ENCODE measurements around the gene SLC27A2.

SLC27A2 gene

DNA sequence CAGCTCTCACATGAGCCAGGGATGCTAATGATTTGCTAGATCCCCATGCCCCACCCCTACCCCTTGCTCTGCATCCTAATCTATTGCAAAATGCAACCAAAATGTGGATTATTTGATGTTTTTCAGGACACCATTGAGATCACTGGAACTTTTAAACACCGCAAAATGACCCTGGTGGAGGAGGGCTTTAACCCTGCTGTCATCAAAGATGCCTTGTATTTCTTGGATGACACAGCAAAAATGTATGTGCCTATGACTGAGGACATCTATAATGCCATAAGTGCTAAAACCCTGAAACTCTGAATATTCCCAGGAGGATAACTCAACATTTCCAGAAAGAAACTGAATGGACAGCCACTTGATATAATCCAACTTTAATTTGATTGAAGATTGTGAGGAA is 53.8 kb downstream of the SLC27A2 start:
- DNase-seq (ENCODE audit: low read depth, low spot score): no peak
- no peaks in the 10 kb centered on the region for H3K27me3 ChIP-seq (ENCODE audit: control insufficient read depth, insufficient read depth, low read length)
- WGBS (ENCODE audit: insufficient coverage, insufficient read length): no CpG with 5 or more reads among the region's 1 CpG
- H3K27ac ChIP-seq (ENCODE audit: low read length): no peak overlapping the region
- H3K4me3 ChIP-seq (ENCODE audit: low read length): no peak overlapping the region
- no peaks in the 10 kb centered on the region for H3K36me3 ChIP-seq (ENCODE audit: control insufficient read depth, insufficient read depth, low read length)
- H3K9me3 ChIP-seq (ENCODE audit: control insufficient read depth, insufficient read depth, low read length): no peaks in the 10 kb centered on the region
- no peaks in the 10 kb centered on the region for H3K4me1 ChIP-seq (ENCODE audit: control insufficient read depth, insufficient read depth, low read length)

DNA sequence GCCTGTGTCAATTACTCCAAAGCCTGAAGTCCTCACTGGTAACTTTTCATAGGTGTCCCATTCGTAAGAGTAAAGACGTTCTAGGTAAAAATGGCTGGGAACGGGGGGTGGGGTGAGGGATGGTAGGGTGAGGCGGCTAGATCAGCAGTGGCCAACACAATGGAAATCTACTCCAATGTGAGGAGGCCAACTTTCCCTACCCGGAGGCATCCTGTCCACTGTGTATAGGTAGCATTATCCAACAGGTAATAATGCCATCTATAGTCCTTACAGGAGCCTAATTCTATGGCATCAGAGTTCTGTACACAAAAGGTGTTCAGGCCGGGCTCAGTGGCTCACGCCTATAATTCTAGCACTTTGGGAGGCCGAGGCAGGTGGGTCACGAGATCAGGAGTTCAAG is 54.4 kb downstream of the SLC27A2 start:
- no peak for DNase-seq (ENCODE audit: low read depth, low spot score)

DNA sequence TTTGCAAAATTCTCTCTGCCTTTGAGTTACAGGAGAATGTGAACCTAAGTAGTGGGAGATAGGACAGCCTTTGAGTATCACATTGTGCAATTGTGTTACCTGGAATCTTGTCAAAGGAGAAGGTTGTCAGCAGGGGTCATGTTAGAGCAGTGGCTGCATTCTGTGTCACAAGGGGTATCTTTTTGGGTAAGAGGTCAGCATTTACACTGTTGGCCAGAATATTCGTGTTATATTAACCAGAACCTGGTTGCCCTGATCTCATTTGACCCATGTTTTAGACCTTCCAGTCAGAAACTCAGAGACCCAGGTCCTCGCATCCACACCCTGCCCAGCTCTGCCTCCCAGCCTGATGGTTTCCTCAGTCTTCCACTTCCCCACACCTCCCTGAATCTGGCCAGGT is 56.3 kb downstream of the SLC27A2 start:
- no CpG with 5 or more reads among the region's 2 CpGs for WGBS (ENCODE audit: insufficient coverage, insufficient read length)
- H3K4me1 ChIP-seq (ENCODE audit: control insufficient read depth, insufficient read depth, low read length): no peaks in the 10 kb centered on the region
- no peak for DNase-seq (ENCODE audit: low read depth, low spot score)
- no peaks in the 10 kb centered on the region for H3K9me3 ChIP-seq (ENCODE audit: control insufficient read depth, insufficient read depth, low read length)
- H3K36me3 ChIP-seq (ENCODE audit: control insufficient read depth, insufficient read depth, low read length): no peaks in the 10 kb centered on the region
- H3K27me3 ChIP-seq (ENCODE audit: control insufficient read depth, insufficient read depth, low read length): no peaks in the 10 kb centered on the region
- H3K4me3 ChIP-seq (ENCODE audit: low read length): no peak overlapping the region
- no peak overlapping the region for H3K27ac ChIP-seq (ENCODE audit: low read length)

More for the DNA sequence above, 54.4 kb downstream of the SLC27A2 start:
- no peaks in the 10 kb centered on the region for H3K4me1 ChIP-seq (ENCODE audit: control insufficient read depth, insufficient read depth, low read length)
- no peaks in the 10 kb centered on the region for H3K27me3 ChIP-seq (ENCODE audit: control insufficient read depth, insufficient read depth, low read length)
- H3K27ac ChIP-seq (ENCODE audit: low read length): no peak overlapping the region
- WGBS (ENCODE audit: insufficient coverage, insufficient read length): no CpG with 5 or more reads among the region's 9 CpGs
- H3K4me3 ChIP-seq (ENCODE audit: low read length): no peak overlapping the region
- no peaks in the 10 kb centered on the region for H3K36me3 ChIP-seq (ENCODE audit: control insufficient read depth, insufficient read depth, low read length)
- H3K9me3 ChIP-seq (ENCODE audit: control insufficient read depth, insufficient read depth, low read length): no peaks in the 10 kb centered on the region

DNA sequence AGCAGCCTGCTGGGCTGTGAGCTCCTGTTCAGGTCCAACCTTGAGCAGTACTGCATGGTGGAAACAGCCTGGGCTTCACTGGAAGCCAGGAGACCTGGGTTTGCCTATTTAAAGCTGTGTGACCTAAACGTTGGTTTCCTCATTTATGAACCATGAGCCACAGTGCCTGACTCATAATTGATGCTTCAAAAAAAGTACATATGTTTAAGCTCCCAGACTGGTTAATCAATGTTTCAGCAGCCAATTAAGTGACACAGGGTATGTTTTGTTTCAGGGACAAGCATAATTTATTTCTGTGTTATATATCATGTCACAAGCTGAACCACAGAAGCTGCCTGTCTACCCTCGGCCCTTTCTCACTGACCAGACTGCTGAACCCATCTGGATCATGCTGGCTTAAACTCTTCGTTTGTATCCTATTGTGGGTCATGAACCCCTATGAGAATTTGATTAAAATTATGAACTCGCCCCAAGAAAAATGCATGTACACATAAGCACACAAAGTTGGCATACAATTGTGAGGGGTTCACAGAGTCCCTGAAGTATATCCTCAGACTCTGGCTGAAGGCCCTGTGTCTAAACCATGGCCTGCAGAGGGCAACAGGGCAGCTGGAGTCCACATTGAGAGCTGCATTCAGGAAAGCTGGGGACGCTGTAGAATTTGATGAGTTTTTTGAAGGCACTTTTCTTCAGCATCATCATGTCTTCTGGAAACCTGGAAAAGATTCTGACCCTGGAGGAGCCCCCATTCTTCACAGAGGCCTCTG is 59.9 kb downstream of the SLC27A2 start:
- no peak for DNase-seq (ENCODE audit: low read depth, low spot score)
- H3K4me1 ChIP-seq (ENCODE audit: control insufficient read depth, insufficient read depth, low read length): no peaks in the 10 kb centered on the region
- no CpG with 5 or more reads among the region's 5 CpGs for whole genome bisulfite sequencing (ENCODE audit: insufficient coverage, insufficient read length)
- no peaks in the 10 kb centered on the region for H3K27me3 ChIP-seq (ENCODE audit: control insufficient read depth, insufficient read depth, low read length)
- H3K4me3 ChIP-seq (ENCODE audit: low read length): no peak overlapping the region
- H3K36me3 ChIP-seq (ENCODE audit: control insufficient read depth, insufficient read depth, low read length): no peaks in the 10 kb centered on the region
- no peak overlapping the region for H3K27ac ChIP-seq (ENCODE audit: low read length)
- H3K9me3 ChIP-seq (ENCODE audit: control insufficient read depth, insufficient read depth, low read length): no peaks in the 10 kb centered on the region

DNA sequence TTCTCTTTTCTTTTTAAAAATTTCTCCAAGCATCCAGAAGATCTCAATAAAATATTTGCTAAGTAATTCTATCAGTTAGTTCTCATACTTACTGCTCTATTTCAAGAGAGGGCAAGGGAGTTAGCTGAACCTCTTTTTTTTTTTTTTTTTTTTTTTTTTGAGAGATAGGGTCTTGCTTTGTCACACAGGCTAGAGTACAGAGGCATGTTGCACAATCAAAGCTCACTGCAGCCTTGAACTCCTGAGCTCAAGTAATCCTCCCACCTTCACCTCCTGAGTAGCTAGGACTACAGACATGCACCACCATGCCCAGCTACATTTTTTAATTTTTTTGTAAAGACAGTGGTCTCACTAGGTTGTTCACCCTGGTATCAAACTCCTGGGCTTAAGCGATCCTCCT is 62.2 kb downstream of the SLC27A2 start:
- H3K4me1 ChIP-seq (ENCODE audit: control insufficient read depth, insufficient read depth, low read length): no peaks in the 10 kb centered on the region
- H3K27me3 ChIP-seq (ENCODE audit: control insufficient read depth, insufficient read depth, low read length): no peaks in the 10 kb centered on the region
- H3K27ac ChIP-seq (ENCODE audit: low read length): no peak overlapping the region
- H3K4me3 ChIP-seq (ENCODE audit: low read length): no peak overlapping the region
- no peaks in the 10 kb centered on the region for H3K9me3 ChIP-seq (ENCODE audit: control insufficient read depth, insufficient read depth, low read length)
- no peak for DNase-seq (ENCODE audit: low read depth, low spot score)
- H3K36me3 ChIP-seq (ENCODE audit: control insufficient read depth, insufficient read depth, low read length): no peaks in the 10 kb centered on the region
- WGBS (ENCODE audit: insufficient coverage, insufficient read length): no CpG with 5 or more reads among the region's 1 CpG

DNA sequence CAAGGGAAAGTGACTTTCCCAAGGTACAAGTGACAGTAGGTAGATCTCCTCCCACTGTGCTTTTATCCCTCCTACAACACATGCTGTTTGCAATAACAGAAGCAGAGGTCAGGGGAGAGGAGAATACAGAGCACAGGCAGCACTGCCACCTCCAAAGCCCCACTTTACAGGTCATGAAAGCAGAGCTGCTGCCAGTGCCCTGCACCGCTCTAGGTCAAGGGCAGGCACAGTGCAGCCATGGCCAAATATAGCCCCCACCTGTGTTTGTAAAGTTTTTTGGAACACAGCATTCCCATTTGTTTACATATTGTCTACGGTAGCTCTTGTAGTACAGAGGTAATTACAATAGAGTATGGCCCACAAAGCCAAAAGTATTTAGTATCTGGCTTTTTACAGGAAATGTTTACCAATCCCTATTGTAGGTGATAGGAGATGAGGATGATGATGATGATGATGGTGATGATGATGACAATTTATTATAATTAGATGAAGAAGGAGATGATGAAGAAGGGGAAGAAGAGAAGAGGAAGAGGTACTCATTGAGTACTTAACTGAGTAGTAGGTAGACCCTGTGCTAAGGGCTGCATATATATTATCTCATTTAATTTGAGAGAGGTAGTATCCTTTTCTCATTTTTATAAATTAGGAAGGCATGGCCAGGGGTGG is 63.1 kb downstream of the SLC27A2 start:
- no peaks in the 10 kb centered on the region for H3K4me1 ChIP-seq (ENCODE audit: control insufficient read depth, insufficient read depth, low read length)
- H3K27ac ChIP-seq (ENCODE audit: low read length): no peak overlapping the region
- no peak for DNase-seq (ENCODE audit: low read depth, low spot score)
- no peaks in the 10 kb centered on the region for H3K9me3 ChIP-seq (ENCODE audit: control insufficient read depth, insufficient read depth, low read length)
- H3K27me3 ChIP-seq (ENCODE audit: control insufficient read depth, insufficient read depth, low read length): no peaks in the 10 kb centered on the region
- no peaks in the 10 kb centered on the region for H3K36me3 ChIP-seq (ENCODE audit: control insufficient read depth, insufficient read depth, low read length)
- H3K4me3 ChIP-seq (ENCODE audit: low read length): no peak overlapping the region
- no CpG with 5 or more reads among the region's 2 CpGs for WGBS (ENCODE audit: insufficient coverage, insufficient read length)

DNA sequence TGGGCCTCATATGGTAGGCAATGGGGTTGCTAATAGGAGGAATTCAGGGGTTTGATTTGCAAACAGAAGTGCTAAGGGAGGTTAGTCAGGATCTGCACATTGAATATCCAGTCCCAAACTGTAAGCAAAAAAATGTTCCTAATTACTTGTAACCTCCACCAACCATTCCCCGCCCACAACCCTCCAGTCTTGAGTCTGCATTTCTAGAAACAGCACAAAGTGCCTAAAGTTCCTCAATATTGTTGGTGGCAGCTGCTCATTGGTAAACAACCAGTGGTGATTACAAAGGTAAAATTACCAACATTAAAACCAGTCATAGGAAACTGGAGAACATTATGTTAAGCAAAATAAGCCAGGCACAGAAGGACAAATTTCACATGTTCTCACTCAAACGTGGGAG is 64.6 kb downstream of the SLC27A2 start:
- H3K9me3 ChIP-seq (ENCODE audit: control insufficient read depth, insufficient read depth, low read length): no peaks in the 10 kb centered on the region

DNA sequence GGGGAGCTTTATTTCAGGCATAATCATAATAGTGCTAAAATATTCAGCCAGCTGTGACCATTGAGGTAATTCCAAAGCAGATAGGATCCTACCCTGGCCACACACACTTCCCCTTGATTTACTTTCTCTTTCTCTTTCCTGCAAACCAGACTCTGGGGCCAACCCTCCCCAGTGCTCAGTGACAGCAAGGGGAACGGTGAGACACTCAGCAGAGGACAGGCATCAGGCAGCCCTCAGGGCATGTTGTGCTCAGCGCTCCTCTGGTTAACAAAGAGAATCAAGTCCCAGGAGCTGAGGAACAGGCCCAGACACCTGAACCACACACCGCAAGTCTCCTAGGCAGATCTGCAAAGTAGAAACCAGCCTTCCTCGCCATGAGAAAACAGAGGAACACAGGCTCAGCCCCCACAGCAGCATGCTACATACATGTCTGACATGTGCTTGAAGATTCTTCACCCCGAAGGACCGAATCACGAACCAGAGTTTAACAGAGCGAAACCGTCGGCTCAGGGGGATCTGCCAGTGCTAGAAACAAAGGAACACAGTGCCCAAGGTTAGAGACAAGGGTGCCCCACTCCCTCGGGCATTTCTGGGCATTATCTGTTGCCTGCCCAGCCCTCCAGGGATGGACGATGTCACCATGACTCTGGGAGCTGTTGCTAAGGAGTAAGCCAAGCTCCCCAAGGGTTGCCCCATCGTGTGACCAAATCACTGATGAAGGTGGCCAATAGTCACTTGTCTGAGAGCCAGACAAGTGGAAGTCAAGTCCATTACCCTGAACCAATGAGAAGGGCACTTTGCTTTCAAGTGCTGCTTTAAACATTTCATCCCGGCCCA is 66.0 kb downstream of the SLC27A2 start:
- H3K4me3 ChIP-seq (ENCODE audit: low read length): no peak overlapping the region
- DNase-seq (ENCODE audit: low read depth, low spot score): no peak

More for the DNA sequence above, 64.6 kb downstream of the SLC27A2 start:
- no CpG with 5 or more reads among the region's 2 CpGs for WGBS (ENCODE audit: insufficient coverage, insufficient read length)
- no peaks in the 10 kb centered on the region for H3K4me1 ChIP-seq (ENCODE audit: control insufficient read depth, insufficient read depth, low read length)
- H3K27ac ChIP-seq (ENCODE audit: low read length): no peak overlapping the region
- no peaks in the 10 kb centered on the region for H3K36me3 ChIP-seq (ENCODE audit: control insufficient read depth, insufficient read depth, low read length)
- DNase-seq (ENCODE audit: low read depth, low spot score): no peak
- H3K27me3 ChIP-seq (ENCODE audit: control insufficient read depth, insufficient read depth, low read length): no peaks in the 10 kb centered on the region
- H3K4me3 ChIP-seq (ENCODE audit: low read length): no peak overlapping the region

DNA sequence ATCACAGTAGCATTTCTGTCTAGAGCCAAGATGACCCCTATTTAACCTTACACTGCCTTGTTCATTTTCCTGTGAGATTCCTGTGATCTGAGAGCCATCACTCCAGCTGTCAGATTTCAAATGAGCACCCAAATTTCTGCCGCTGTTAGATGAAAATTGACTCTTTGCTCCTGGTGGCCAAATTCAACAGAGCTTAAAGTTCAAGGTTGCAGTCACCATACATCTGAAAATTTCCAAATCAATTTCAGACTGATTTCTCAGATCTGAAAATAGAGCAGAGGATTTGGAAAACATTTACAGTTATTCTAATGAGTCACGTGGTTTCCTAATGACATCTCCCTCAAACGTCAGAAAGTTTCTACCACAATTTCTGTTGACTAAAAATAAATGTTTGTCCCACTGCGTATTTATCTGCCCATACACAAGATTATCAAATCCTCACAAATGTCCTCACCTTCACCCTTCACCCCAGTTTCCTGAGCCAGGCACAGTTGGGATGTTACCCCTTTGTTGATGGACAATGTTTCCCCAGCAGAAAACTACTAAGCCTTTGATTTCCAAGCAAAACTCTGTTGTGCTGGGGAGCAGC is 67.1 kb downstream of the SLC27A2 start:
- Histone ChIP-seq H3K4me1 (ENCODE audit: control insufficient read depth, insufficient read depth, low read length) (no peaks in the 10 kb centered on the region), H3K27me3 (ENCODE audit: control insufficient read depth, insufficient read depth, low read length) (no peaks in the 10 kb centered on the region), H3K27ac (ENCODE audit: low read length) (no peak overlapping the region), H3K9me3 (ENCODE audit: control insufficient read depth, insufficient read depth, low read length) (no peaks in the 10 kb centered on the region), H3K36me3 (ENCODE audit: control insufficient read depth, insufficient read depth, low read length) (no peaks in the 10 kb centered on the region), H3K4me3 (ENCODE audit: low read length) (no peak overlapping the region)
- WGBS (ENCODE audit: insufficient coverage, insufficient read length): no CpG with 5 or more reads among the region's 4 CpGs
- DNase-seq (ENCODE audit: low read depth, low spot score): no peak

More for the DNA sequence above, 66.0 kb downstream of the SLC27A2 start:
- no CpG with 5 or more reads among the region's 14 CpGs for WGBS (ENCODE audit: insufficient coverage, insufficient read length)
- no peaks in the 10 kb centered on the region for H3K36me3 ChIP-seq (ENCODE audit: control insufficient read depth, insufficient read depth, low read length)
- no peak overlapping the region for H3K27ac ChIP-seq (ENCODE audit: low read length)
- no peaks in the 10 kb centered on the region for H3K9me3 ChIP-seq (ENCODE audit: control insufficient read depth, insufficient read depth, low read length)
- H3K27me3 ChIP-seq (ENCODE audit: control insufficient read depth, insufficient read depth, low read length): no peaks in the 10 kb centered on the region
- H3K4me1 ChIP-seq (ENCODE audit: control insufficient read depth, insufficient read depth, low read length): no peaks in the 10 kb centered on the region

DNA sequence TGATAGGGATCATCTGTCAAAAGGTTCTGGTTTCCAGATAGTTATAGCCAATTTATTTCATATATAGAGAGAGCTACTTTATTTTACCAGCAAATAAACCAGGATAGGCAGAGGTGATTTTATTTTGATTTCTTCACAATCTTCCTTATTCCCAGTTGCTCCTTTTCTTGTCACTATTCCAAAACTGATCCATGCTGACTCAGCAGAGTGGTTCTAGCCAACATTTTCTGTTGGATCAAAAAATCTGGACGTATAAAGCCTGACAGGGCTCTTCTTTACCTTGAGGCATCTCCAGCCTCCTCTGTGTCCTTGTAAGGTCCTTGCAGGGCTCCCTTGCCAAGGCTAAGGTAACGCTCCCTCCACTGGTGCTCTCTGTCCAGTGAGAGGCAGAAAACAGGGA is 67.7 kb downstream of the SLC27A2 start:
- H3K27me3 ChIP-seq (ENCODE audit: control insufficient read depth, insufficient read depth, low read length): no peaks in the 10 kb centered on the region
- no peaks in the 10 kb centered on the region for H3K4me1 ChIP-seq (ENCODE audit: control insufficient read depth, insufficient read depth, low read length)
- H3K9me3 ChIP-seq (ENCODE audit: control insufficient read depth, insufficient read depth, low read length): no peaks in the 10 kb centered on the region
- H3K27ac ChIP-seq (ENCODE audit: low read length): no peak overlapping the region
- no CpG with 5 or more reads among the region's 2 CpGs for WGBS (ENCODE audit: insufficient coverage, insufficient read length)
- H3K36me3 ChIP-seq (ENCODE audit: control insufficient read depth, insufficient read depth, low read length): no peaks in the 10 kb centered on the region
- no peak overlapping the region for H3K4me3 ChIP-seq (ENCODE audit: low read length)
- DNase-seq (ENCODE audit: low read depth, low spot score): no peak

Data from iPS DF 6.9 (cell line).